ENCODE data around the gene ASCL2.
"Not testable (repeated sequence)": the region's sequence is repeated elsewhere in the genome, so short reads cannot be mapped to it uniquely, and the experiment has no call there.

ASCL2 gene

DNA sequence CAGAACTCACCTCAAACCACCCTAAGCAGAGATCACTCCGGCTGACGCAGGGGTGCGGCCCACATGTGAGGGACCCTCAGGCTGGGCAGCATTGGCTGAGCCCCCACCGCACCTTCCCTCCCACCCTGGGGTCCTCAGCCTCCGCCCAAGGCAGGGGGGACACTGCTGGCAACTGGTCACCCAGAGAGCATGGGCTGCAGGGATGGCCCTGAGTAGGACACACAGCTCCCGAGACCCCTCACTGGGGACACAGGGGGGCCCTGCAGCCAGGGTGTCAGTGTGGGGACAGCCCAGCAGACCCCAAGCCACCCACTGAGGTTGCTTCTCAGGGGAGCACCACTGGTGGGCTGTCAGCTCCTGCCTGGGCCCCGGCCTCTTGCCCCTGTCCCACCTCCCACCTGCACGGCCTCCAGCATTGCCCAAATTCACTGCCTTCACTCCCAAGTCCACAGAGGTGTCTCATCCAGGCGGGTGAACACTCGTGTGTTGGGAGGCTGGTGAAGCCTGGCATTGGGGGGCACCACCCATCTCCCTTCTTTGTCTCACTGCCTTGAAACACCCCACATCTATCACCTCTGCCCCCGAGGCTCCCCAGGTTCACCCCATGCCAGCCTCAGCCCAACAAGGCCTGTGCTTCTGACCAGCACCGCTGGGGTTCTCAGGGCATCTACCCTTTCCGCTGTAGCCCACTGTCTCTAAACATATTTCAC, 26.7 kb upstream of the ASCL2 start:
- no peak for DNase-seq

DNA sequence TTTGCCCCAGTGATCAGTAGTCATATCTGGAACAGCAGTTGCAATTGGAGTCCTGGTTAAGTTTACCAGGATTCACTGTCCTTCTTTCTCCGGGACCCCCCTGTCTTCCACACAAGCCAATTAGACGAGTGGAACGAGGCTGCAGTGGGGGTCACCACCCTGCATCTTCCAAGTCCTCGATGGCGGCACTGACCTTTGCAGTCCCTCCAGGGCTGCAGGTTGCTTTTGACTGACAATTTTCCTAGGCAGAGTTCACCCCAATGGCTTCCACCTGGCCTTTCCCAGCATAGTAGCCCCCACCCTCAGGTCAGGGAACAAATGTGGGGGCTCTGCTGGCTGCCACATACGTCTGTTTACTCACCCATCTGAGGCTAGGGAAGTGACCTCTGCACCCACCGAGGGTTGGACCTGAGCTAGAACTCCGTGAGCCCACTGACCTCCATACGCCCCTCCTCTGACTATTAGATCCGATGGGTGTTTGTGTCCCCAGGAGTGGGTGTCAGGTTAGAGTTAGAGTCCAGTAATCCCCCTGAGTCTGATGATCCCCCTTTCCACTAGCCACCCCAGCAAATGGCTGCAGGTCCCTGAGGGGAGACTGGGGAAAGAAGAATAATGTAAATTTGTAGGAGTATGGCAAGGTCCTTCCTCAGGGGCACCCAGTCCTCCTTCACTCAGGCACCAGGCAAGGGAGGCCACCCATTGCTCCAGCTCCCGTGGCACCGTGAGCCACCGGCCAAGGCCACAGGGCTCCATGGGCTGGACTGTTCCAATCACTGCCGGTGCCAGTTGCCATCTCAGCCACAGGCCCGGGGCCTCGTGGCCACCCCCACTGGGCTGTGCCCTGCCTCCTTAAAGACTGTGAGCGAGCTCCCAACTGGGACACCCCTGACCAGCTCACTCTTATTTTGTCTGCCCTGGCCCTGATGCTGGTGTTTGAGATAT, 25.9 kb upstream of the ASCL2 start:
- no peak for DNase-seq

DNA sequence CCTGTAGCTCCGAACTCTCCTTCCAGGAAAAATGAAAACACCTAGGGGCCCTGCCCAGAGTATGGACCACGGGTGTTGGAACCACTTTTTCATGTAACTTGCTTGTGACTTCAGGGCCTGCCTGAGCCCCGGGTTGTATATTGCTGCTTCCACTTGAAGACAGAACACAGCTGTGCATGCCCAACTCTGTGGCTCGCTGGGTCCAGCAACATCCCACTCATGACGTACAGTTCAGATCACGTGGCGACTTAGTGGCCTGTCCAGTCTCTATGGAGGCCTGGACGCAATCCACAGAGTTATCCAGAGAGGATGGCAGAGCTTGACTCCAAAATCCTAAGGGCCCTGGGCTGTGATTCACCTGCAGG, 24.5 kb upstream of the ASCL2 start:
- DNase-seq: no peak

DNA sequence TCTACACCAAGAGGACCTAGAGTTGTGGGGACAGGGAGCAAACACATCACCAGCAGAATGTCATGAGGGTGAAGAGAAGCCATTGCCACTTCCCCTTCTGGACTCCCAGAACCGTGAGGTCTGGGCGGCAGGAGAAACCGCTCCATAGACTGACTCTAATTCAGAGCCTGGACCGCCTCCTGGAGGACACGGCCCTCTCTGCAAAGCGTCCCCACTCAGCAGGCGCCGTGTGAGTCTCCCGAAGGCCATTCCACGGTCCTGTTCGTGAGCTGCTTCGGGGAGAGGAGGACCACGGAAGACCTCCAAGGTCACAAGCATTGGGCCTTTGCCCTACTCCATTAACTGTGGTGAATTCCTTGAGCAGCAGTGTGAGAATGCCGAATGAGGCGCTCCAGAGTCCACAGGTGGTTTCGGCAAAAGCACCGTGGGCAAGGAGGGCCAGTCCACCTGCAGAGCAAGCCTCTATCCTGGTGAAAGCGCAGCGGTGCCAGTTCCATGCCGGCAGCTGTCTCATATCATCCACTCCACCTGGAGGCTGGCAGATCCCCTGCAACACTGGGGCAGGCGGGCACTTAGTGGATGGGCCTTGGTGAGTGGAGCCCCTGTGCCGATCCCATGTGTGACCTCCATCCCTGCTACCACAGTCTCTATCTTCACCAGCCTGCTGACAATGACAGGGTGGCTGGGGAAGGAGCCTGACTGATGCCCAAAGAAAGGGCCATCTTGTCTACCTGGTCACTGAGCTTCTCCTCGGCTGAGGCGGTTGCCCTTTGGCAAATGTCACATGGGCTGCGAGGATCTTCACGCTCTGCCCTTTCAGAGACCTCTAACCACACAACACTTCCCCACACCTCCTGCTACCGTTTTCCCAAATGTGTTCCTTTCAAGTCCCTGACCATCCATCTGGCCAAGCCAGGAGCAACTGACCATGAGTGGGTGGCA, 23.9 kb upstream of the ASCL2 start:
- no peak for DNase-seq

DNA sequence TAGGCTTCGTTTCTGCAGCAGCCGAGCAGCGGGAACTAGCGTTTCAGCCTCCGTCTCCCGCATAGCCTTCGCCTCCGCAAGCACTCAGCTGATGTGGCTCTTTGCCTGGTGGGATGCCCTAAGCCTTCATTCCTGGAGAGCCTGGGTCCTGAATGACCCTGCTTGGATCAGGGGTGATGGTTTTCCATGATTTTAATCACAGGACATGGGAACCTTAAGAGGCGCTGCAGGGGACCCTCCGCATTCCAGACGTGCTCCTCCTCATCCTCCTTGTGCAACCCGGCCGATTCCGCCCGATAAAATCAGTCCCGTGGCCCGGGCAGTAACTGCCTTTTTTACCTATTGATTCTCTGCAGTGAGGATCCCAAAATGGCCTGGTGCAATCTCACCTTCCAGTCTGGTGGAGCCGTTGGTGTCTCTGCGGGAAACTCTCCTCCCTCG, 23.2 kb upstream of the ASCL2 start:
- no peak for DNase-seq

DNA sequence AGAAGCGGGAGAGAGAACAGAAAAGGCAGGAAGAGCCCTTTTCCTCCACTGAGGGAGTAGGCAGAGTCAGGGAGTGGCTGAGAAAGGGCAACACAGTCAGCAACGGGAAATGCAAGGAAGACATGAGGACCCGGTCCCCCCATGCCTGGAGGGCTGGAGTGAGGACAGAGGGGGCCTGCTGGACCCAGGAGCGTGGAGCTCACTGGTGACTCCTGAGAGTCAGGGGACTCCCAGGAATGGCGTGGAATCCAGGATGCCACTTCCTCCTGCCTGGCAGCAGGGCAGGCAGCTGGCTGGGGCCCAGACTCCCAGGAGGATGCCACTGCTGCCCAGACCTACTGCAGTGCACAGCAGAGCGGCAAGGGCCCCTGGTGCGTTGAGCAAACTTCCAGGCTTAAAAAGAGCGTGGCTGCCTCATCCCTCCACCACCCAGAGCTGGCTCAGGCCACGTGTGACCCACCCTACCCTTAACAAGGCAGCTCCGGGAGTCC, 20.0 kb upstream of the ASCL2 start:
- DNase-seq: no peak

GRCh38 chr11:2289859-2290258, 19.5 kb upstream of the ASCL2 start:
- DNase-seq: no peak

DNA sequence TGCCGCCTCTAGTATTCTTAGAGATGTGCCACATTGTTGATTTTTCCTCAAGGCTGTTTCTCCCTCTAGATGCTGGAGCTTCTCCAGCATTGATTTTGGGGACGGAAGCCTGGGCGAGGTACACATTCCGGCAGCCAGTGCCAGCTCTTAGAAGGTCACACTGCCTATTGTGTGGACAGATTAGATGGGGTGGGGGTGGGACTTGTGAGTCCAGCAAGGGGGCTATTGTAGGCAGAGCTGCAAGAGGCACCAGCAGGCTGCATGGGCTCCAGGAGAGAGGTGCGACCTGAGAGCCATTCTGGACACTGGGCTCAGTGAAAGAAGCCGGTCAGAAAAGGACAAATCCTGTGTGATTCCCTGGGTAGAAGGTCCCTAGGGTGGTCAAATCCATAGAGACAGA, 19.0 kb upstream of the ASCL2 start:
- DNase-seq: no peak

DNA sequence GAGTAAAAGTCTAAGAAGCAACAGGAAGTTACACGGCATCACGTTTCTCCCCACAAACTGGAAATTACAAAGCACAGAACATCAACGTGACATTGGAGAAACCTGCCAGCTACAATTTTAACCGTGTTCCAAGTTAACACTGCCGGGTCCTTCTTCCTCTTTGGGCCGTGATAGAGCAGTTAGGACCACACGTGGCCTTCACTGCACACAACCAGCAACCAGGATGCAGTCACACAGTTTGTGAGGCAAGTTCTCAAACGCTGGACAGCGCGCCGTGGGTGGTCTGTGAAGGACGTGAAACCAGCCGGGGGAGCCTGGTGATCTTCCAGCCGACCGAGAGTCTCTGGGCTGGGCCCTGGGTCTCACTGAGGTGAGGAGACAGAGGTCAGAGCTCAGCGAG, 16.7 kb upstream of the ASCL2 start:
- no peak for DNase-seq

DNA sequence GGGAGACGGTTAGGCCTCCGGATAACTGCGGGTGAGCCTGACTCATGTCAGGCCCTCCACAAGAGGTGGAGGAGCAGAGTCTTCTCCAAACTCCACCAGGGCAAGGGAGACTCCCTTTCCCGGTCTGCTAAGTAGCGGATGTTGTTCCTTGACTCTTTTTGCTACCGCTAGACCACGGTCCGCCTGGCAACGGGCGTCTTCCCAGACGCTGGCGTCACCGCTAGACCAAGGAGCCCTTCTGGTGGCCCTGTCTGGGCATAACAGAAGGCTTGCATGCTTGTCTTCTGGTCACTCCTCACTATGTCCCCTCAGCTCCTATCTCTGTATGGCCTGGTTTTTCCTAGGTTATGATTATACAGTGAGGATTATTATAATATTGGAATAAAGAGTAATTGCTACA, 16.0 kb upstream of the ASCL2 start:
- not testable (repeated sequence) for DNase-seq

DNA sequence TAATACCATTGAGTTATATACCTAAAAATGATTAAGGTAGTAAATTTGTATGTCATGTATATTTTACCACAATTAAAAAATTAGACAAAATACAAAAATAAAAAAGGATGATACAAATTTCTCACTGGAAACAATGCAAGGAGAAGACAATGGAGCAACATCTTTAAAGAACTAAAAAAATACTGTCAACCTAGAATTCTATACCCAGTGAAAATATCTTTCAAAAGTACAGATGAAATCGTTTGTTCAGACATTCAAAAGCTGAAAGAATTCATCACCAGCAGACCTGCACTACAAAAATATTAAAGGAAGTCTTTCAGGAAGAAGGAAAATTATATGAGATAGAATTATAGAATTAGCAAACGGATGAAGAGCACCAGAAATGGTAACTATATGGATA, 9.8 kb upstream of the ASCL2 start:
- no peak for DNase-seq

DNA sequence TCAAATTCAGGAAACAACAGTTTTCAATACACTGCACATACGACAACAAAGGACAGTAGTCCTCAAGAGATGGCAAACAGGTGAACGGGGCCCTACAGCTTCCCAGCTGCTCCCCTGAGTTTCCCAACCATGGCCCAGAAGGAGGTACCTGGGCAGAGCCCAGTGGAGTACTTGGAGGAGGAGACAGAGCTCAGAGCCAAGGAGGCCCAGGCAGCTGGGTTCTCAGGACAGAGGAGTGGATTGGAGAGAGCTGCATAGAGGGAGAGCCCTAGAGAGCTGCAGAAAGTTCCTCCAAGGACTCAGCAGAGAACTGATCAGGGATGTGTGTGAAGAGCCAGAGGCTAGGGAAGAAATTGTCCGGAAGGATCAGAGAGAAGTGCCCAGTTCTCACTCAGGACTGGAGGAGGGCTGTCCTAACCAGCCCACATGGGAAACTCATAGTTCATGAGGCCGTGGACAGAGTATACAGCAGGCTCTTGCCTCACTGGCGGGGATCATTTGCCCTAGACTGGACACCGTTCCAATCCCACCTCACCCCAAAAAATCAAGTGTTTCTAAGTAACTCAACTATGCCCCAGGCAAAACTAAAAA, 7.6 kb upstream of the ASCL2 start:
- no peak for DNase-seq

DNA sequence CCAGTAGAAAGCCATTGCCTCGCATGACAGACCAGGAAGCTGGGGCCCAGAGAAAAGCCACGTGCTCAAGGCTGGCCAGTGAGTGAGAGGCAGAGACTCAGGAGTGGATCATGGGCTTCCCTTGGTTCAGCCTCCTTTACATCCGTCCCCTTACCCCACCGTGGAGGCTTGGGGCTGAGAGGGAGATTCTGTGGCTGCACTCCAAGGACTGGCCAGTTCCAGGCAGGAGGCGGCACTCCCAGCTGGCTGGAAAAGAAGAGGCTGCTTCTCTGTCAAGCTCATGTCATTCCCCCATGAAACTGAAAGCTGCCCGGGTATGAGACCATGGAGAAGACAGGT, 6.6 kb upstream of the ASCL2 start:
- no peak for DNase-seq

DNA sequence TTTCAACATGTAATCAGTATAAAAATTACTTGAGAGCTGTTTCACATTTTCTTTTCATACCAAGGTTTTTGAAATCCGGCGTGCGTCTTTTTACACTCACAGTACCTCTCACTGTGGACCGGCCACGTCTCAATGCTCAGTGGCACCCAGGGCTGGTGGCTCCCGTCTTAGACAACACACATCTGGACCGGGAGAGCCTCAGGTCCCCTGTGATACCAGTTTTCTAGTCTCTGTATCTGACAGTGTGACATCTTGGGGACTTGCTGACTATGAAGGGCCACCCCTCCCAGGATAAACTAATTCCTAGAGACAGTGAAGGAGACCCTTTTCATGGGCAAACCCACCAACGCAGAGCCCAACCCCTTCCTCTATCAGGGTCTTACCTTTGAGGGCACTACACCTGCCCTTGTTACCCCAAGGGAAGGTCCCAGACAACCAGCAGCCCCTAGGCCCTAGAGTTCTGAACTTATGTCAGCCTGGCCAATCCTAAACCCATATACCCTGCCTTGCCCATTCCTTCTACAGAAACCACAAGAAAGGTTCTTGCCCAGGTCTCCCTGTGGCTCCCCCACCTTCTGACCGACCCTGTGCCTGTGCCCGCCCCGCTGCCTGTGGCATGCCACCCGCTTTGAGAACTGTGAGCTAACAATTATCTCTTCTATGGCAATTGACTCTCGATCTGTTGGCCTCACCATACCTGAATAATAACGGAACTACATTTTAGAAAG, 6.1 kb upstream of the ASCL2 start:
- DNase-seq: no peak

- no peak for DNase-seq
These were observed 5.2 kb upstream of the ASCL2 start for GRCh38 chr11:2275334-2276279.

DNA sequence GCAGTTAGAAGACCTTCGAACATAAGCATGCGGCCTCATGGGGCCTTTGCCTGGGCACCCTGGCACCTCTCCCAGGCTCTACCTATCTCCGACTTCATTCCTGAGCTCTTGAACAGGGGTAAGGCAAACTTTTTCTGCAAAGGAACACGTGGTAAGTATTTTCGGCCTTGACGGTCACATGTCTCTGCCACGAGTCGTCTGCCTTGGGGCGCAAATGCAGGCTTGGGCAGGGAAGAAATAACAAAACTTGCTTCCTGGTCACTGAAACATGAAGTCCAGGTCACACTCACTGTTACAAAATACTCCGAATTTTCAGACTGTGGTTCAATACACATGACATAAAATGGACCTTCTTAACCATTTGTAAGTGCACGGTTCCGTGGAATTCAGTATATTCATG, 3.4 kb upstream of the ASCL2 start:
- no peak for DNase-seq

- no peak for DNase-seq
These were observed 2.9 kb upstream of the ASCL2 start for GRCh38 chr11:2273311-2273710.

GRCh38 chr11:2272946-2273280, 2.5 kb upstream of the ASCL2 start:
- no peak for DNase-seq

- no peak for DNase-seq
These were observed 2.0 kb upstream of the ASCL2 start for GRCh38 chr11:2272228-2272945.
